Right lobe of liver (tissue), 4 donors: ENCODE results near the gene S100A1.

Experiments used
- CTCF ChIP-seq, 4 donors: fragments of 200-600 bp in 3 of 4; fragments of 450-650 bp in 1 of 4; IDR thresholded peaks; one replicate each; pipeline versions ENCODE4 v1.5.1 to v1.8.0; 2016 to 2022; ENCODE audit warnings: antibody characterized with exemption in 4 of 4, mild to moderate bottlenecking in 2 of 4
- POLR2A ChIP-seq: fragments of 450-650 bp; IDR thresholded peaks from one replicate; pipeline ENCODE4 v1.6.1; 2017; ENCODE audit warnings: antibody characterized with exemption, mild to moderate bottlenecking
- donor health status: DM: no; HTN: no; CAD: no.
- donor health status: DM: no; HTN: no; CAD: no.
- donor health status: DM: no; HTN: yes; CAD: no.

GRCh38 chr1:153662269-153662668, 34.0 kb downstream of the S100A1 start:
- TF ChIP-seq CTCF (IDR thresholded peaks at IDR 0.05) (no peak), POLR2A (no peak)
